Neural cell (in vitro differentiated cells): ENCODE measurements around the gene CNST. TPM values are rescaled to one million over a fixed set of nuclear protein-coding genes. Genes with fewer than 3 reads are reported as not detected.

ENCODE experiments used
- H2AFZ ChIP-seq: fragments of 200-600, 300-800 bp; sonication (generic), shearing (Covaris generic); 2 replicates; pipeline ENCODE4 v1.6.0; 2014; ENCODE audit warnings: low read depth, mild to moderate bottlenecking, antibody characterized with exemption, low read length, moderate library complexity
- H3F3A ChIP-seq: fragments of 200-600 bp; shearing (Covaris generic); 2 replicates; pipeline ENCODE4 v1.6.1; 2016; ENCODE audit warnings: mild to moderate bottlenecking, moderate library complexity, mixed read lengths, antibody characterized with exemption, low read length; ENCODE audit not compliant: insufficient read depth, poor library complexity, severe bottlenecking
- H3K27ac ChIP-seq: fragments of 200-600, 300-800 bp; sonication (generic), shearing (Covaris generic); 2 replicates; pipeline ENCODE4 v1.5.1; 2014; ENCODE audit warnings: mild to moderate bottlenecking, low read length, moderate library complexity
- H3K27me3 ChIP-seq: fragments of 300-800, 200-600 bp; sonication (generic), shearing (Covaris generic); 2 replicates; pipeline ENCODE4 v1.6.0; 2014; ENCODE audit warnings: mild to moderate bottlenecking, low read depth, low read length, moderate library complexity; ENCODE audit not compliant: insufficient read depth
- H3K36me3 ChIP-seq: fragments of 300-800, 200-600 bp; sonication (generic), shearing (Covaris generic); 2 replicates; pipeline ENCODE4 v1.5.1; 2014; ENCODE audit warnings: mild to moderate bottlenecking, antibody characterized with exemption, low read length, moderate library complexity; ENCODE audit not compliant: insufficient read depth
- H3K4me2 ChIP-seq: fragments of 300-800, 200-600 bp; sonication (generic), shearing (Covaris generic); 2 replicates; pipeline ENCODE4 v1.6.0; 2014; ENCODE audit warnings: mild to moderate bottlenecking, low read length
- H3K4me3 ChIP-seq: fragments of 300-800, 200-600 bp; sonication (generic), shearing (Covaris generic); 2 replicates; pipeline ENCODE4 v1.5.1; 2014; ENCODE audit warnings: mild to moderate bottlenecking, low read length, moderate library complexity
- H3K79me2 ChIP-seq: fragments of 200-600 bp; shearing (Covaris generic); replicated peaks from 2 replicates; pipeline ENCODE4 v1.6.0; 2014; ENCODE audit warnings: mild to moderate bottlenecking, low read length, moderate library complexity; ENCODE audit not compliant: insufficient read depth
- H3K9ac ChIP-seq: fragments of 300-800, 200-600 bp; sonication (generic), shearing (Covaris generic); 2 replicates; pipeline ENCODE4 v1.6.1; 2016; ENCODE audit warnings: mild to moderate bottlenecking, low read length, mixed read lengths
- H3K9me2 ChIP-seq: fragments of 200-600 bp; shearing (Covaris generic); 2 replicates; pipeline ENCODE4 v1.6.1; 2016; ENCODE audit warnings: mild to moderate bottlenecking, low read length, mixed read lengths; ENCODE audit not compliant: insufficient read depth
- H3K9me3 ChIP-seq: fragments of 200-600, 300-800 bp; sonication (generic), shearing (Covaris generic); 2 replicates; pipeline ENCODE4 v1.6.1; 2016; ENCODE audit warnings: mild to moderate bottlenecking, mixed run types, low read length, moderate library complexity, mixed read lengths
- H4K20me1 ChIP-seq: fragments of 200-600 bp; shearing (Covaris generic); 2 replicates; pipeline ENCODE4 v1.6.1; 2016; ENCODE audit warnings: mild to moderate bottlenecking, mixed run types; ENCODE audit not compliant: insufficient read depth
- CTCF ChIP-seq: fragments of 450-650 bp; IDR thresholded peaks from 2 replicates; pipeline ENCODE4 v1.5.1; 2014; ENCODE audit warnings: antibody characterized with exemption, mild to moderate bottlenecking, moderate library complexity; ENCODE audit not compliant: poor library complexity, severe bottlenecking
- EP300 ChIP-seq: fragments of 450-650 bp; conservative IDR thresholded peaks from 2 replicates; pipeline ENCODE4 v1.6.1; 2014; ENCODE audit warnings: antibody characterized with exemption, mild to moderate bottlenecking, moderate library complexity; ENCODE audit not compliant: poor library complexity, severe bottlenecking
- EZH2 ChIP-seq: fragments of 200-600, 300-800 bp; shearing (Covaris generic), sonication (generic); IDR thresholded peaks from 2 replicates; pipeline ENCODE4 v1.6.1; 2014; ENCODE audit warnings: antibody characterized with exemption, low read length, borderline replicate concordance, mild to moderate bottlenecking; ENCODE audit not compliant: insufficient read depth, poor library complexity, severe bottlenecking
- MXI1 ChIP-seq: fragments of 450-650 bp; conservative IDR thresholded peaks from 2 replicates; pipeline ENCODE4 v1.6.1; 2014; ENCODE audit warnings: antibody characterized with exemption, mild to moderate bottlenecking; ENCODE audit not compliant: poor library complexity, severe bottlenecking
- POLR2AphosphoS5 ChIP-seq: IDR thresholded peaks from 2 replicates; pipeline ENCODE4 v1.6.1; 2012
- RAD21 ChIP-seq: fragments of 450-650 bp; conservative IDR thresholded peaks from 2 replicates; pipeline ENCODE4 v1.6.1; 2014; ENCODE audit warnings: antibody characterized with exemption, mild to moderate bottlenecking, moderate library complexity
- REST ChIP-seq: IDR thresholded peaks from 2 replicates; pipeline ENCODE4 v1.6.1; 2012; ENCODE audit warnings: borderline replicate concordance
- SMC3 ChIP-seq: fragments of 450-650 bp; conservative IDR thresholded peaks from 2 replicates; pipeline ENCODE4 v1.6.1; 2014; ENCODE audit warnings: antibody characterized with exemption, mild to moderate bottlenecking, moderate library complexity; ENCODE audit not compliant: poor library complexity
- TAF1 ChIP-seq: IDR thresholded peaks from 2 replicates; pipeline ENCODE4 v1.6.1; 2012; ENCODE audit warnings: low read depth
- polyA plus RNA-seq: library from polyadenylated mRNA; depleted of rRNA; stranded (reverse); fragments of >200 nt; gene quantifications from 2 replicates; pipeline ENCODE4 v1.2.3, GENCODE V29; 2014

The CNST gene
- polyA plus RNA-seq, 1 donor from 2014 or later, result 26.3 TPM

GRCh38 chr1:246577082-246577719, 10.9 kb downstream of the CNST start:
- peaks cover 12% of the 10 kb centered on the region for H3K79me2 ChIP-seq
- no peak overlapping the region for H3K9ac ChIP-seq
- TF ChIP-seq SMC3 (no peak), RAD21 (no peak), CTCF (no peak), POLR2AphosphoS5 (no peak)
- no peak overlapping the region for H3K27ac ChIP-seq
- no peaks in the 10 kb centered on the region for H4K20me1 ChIP-seq
- H3K27me3 ChIP-seq, result no peaks in the 10 kb centered on the region
- no peak overlapping the region for H2AFZ ChIP-seq
- no peaks in the 10 kb centered on the region for H3K9me2 ChIP-seq
- no peak overlapping the region for H3K4me3 ChIP-seq
- no peaks in the 10 kb centered on the region for H3K36me3 ChIP-seq
- H3F3A ChIP-seq, result no peaks in the 10 kb centered on the region
- H3K4me2 ChIP-seq, result no peak overlapping the region
- H3K9me3 ChIP-seq, result no peaks in the 10 kb centered on the region

GRCh38 chr1:246577720-246578106, 11.5 kb downstream of the CNST start:
- H3K9me2 ChIP-seq, result no peaks in the 10 kb centered on the region
- no peaks in the 10 kb centered on the region for H3F3A ChIP-seq
- H3K4me2 ChIP-seq, result no peak overlapping the region
- H3K27ac ChIP-seq, result no peak overlapping the region
- H2AFZ ChIP-seq, result no peak overlapping the region
- TF ChIP-seq TAF1 (no peak), SMC3 (no peak), RAD21 (no peak), POLR2AphosphoS5 (no peak), EP300 (no peak), CTCF (no peak), MXI1 (no peak), EZH2 (no peak), REST (no peak)
- no peaks in the 10 kb centered on the region for H3K36me3 ChIP-seq
- H3K27me3 ChIP-seq, result no peaks in the 10 kb centered on the region
- H3K4me3 ChIP-seq, result no peak overlapping the region
- peaks cover 10% of the 10 kb centered on the region for H3K79me2 ChIP-seq
- H4K20me1 ChIP-seq, result no peaks in the 10 kb centered on the region
- no peaks in the 10 kb centered on the region for H3K9me3 ChIP-seq
- no peak overlapping the region for H3K9ac ChIP-seq
